ENCODE data around the gene ALKAL2. TPM values are rescaled to one million over a fixed set of nuclear protein-coding genes. Genes with fewer than 3 reads are reported as not detected.

The ALKAL2 gene
- total and polyA plus RNA-seq, 2 of the 13 experiments (the other 11 are each of a cell fraction or from before 2014, with no cell fraction given) = 0.22 to 1.7 TPM

DNA sequence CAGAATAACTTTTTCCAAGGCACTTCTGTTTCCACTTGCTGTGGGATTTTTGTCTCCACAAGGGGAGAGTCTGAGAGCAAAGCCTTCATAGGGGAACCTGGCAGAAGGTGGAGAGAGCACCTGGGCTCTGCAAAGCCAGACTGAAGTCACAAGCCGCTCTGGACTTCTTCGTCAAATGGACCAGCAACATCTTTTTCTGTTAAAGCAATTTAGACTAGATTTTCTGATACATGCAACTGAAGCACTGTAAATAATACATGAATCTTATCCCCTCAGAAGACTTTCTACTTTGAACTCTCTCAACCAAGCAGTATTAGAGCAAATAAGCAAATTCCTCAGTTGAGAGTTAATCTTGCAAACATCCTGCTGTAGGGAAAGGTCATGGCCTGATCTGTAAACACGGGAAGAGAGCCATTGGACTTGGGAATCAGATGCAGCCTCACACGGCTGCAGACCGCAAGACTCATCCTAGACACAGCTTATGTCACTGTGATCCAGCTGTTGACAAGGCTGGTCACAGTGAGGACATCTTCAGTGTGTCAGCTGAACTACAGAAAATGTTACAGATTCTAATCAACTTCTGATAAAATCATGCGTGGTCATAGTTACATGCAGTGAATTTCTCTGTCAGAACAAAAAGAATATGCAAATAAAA, 27.3 kb downstream of the ALKAL2 start (continued):
- TF ChIP-seq MAFG (CRISPR knock-in tag; IDR thresholded peaks at IDR 0.05) (no peak), ZNF558 (CRISPR knock-in tag; IDR thresholded peaks at IDR 0.05; ENCODE audit: borderline replicate concordance) (no peak; the same call in 1 of the 2 replicates), THAP11 (CRISPR knock-in tag; IDR thresholded peaks at IDR 0.05) (peak; percentile 89), TOPORS (CRISPR knock-in tag; IDR thresholded peaks at IDR 0.05) (peak; percentile 88), ZNF451 (CRISPR knock-in tag; IDR thresholded peaks at IDR 0.05) (no peak), JUN (CRISPR knock-in tag; IDR thresholded peaks at IDR 0.05) (peak; percentile 96), PRMT3 (CRISPR knock-in tag; IDR thresholded peaks at IDR 0.05; ENCODE audit: borderline replicate concordance, low read depth) (peak; percentile 86; the same call in 1 of the 2 replicates), ZNF644 (CRISPR knock-in tag; IDR thresholded peaks at IDR 0.05; ENCODE audit: low read depth) (peak; percentile 93), FOXA3 (CRISPR knock-in tag; IDR thresholded peaks at IDR 0.05) (peak; percentile 100), TCF7L2 (IDR thresholded peaks at IDR 0.05; ENCODE audit: low read depth, low read length) (peak; percentile 45; the same call in 1 of the 2 replicates), ZNF441 (CRISPR knock-in tag; IDR thresholded peaks at IDR 0.05; ENCODE audit: borderline replicate concordance) (peak; percentile 89), ZNF816 (CRISPR knock-in tag; IDR thresholded peaks at IDR 0.05; ENCODE audit: borderline replicate concordance) (no peak; the same call in 1 of the 2 replicates), LCORL (IDR thresholded peaks at IDR 0.05) (no peak), LCORL (CRISPR knock-in tag; IDR thresholded peaks at IDR 0.05) (peak; percentile 89), FIP1L1 (IDR thresholded peaks at IDR 0.05; ENCODE audit: borderline replicate concordance, insufficient read depth, low read depth, low read length) (no peak), AHR (CRISPR knock-in tag; IDR thresholded peaks at IDR 0.05) (peak; percentile 90; the same call in 1 of the 2 replicates), ARNTL (CRISPR knock-in tag; IDR thresholded peaks at IDR 0.05) (peak; percentile 96), HMG20A (CRISPR knock-in tag; IDR thresholded peaks at IDR 0.05; ENCODE audit: borderline replicate concordance) (peak; percentile 100), ZNF234 (CRISPR knock-in tag; conservative IDR thresholded peaks at IDR 0.05) (no peak)
- TF ChIP-seq, protein P1, sequence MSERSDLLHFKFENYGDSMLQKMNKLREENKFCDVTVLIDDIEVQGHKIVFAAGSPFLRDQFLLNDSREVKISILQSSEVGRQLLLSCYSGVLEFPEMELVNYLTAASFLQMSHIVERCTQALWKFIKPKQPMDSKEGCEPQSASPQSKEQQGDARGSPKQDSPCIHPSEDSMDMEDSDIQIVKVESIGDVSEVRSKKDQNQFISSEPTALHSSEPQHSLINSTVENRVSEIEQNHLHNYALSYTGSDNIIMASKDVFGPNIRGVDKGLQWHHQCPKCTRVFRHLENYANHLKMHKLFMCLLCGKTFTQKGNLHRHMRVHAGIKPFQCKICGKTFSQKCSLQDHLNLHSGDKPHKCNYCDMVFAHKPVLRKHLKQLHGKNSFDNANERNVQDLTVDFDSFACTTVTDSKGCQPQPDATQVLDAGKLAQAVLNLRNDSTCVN (CRISPR knock-in tag; IDR thresholded peaks at IDR 0.05; ENCODE audit: borderline replicate concordance) = peak; percentile 93
- TF ChIP-seq, protein P2, sequence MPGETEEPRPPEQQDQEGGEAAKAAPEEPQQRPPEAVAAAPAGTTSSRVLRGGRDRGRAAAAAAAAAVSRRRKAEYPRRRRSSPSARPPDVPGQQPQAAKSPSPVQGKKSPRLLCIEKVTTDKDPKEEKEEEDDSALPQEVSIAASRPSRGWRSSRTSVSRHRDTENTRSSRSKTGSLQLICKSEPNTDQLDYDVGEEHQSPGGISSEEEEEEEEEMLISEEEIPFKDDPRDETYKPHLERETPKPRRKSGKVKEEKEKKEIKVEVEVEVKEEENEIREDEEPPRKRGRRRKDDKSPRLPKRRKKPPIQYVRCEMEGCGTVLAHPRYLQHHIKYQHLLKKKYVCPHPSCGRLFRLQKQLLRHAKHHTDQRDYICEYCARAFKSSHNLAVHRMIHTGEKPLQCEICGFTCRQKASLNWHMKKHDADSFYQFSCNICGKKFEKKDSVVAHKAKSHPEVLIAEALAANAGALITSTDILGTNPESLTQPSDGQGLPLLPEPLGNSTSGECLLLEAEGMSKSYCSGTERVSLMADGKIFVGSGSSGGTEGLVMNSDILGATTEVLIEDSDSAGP (CRISPR knock-in tag; IDR thresholded peaks at IDR 0.05; ENCODE audit: borderline replicate concordance) = peak; percentile 53; the same call in 1 of the 2 replicates
- TF ChIP-seq, protein P3, sequence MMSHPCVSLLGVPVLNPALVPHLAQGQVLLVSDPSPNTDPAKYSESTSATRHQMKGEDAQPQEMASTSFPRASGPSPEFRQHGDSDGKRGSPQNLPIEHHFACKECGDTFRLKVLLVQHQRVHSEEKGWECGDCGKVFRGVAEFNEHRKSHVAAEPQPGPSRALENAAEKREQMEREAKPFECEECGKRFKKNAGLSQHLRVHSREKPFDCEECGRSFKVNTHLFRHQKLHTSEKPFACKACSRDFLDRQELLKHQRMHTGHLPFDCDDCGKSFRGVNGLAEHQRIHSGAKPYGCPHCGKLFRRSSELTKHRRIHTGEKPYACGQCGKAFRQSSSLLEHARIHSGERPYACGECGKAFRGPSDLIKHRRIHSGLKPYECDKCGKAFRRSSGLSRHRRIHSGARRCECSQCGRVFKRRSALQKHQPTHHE (CRISPR knock-in tag; IDR thresholded peaks at IDR 0.05; ENCODE audit: borderline replicate concordance) = peak; percentile 92; the same call in 1 of the 2 replicates
- TF ChIP-seq, protein P4, sequence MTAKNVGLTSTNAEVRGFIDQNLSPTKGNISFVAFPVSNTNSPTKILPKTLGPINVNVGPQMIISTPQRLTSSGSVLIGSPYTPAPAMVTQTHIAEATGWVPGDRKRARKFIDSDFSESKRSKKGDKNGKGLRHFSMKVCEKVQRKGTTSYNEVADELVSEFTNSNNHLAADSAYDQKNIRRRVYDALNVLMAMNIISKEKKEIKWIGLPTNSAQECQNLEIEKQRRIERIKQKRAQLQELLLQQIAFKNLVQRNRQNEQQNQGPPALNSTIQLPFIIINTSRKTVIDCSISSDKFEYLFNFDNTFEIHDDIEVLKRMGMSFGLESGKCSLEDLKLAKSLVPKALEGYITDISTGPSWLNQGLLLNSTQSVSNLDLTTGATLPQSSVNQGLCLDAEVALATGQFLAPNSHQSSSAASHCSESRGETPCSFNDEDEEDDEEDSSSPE (CRISPR knock-in tag; IDR thresholded peaks at IDR 0.05) = peak; percentile 81
- TF ChIP-seq, protein P5, sequence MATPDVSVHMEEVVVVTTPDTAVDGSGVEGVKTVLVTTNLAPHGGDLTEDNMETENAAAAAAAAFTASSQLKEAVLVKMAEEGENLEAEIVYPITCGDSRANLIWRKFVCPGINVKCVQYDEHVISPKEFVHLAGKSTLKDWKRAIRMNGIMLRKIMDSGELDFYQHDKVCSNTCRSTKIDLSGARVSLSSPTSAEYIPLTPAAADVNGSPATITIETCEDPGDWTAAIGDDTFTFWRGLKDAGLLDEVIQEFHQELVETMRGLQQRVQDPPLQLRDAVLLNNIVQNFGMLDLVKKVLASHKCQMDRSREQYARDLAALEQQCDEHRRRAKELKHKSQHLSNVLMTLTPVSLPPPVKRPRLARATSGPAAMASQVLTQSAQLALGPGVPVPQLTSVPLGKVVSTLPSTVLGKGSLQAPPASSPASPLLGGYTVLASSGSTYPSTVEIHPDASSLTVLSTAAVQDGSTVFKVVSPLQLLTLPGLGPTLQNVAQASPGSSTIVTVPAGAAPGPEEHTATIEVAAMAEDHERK (CRISPR knock-in tag; IDR thresholded peaks at IDR 0.05; ENCODE audit: low read depth) = peak; percentile 65

All from HepG2 (cell line).